ENCODE results near the gene ANTXR2.

DNA sequence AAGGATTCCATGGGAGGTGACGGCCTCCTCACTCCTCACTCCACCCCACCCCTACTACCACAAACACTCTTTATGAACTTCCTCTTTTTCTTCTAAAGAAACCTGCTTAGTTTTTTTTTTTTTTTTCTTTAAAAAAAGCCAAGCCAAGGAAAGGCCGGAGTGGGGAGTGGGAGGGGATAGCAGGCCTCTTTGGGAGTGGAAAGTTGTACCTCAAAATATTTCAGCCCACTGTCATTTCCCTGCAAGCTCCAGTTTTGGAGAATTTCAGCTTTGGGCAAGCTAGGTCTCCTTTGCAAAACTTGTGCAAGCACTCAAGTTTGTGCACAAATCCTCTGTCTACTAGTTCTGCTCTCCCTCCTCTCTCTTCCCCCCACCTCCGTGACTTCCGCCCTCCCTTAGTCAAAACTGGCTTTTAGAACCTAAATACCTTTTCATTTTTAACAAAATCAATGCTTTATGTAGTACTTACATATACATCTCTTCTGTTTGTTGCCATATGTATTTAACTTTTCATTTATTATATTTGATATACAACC is 512 bp upstream of the ANTXR2 start:
- TF ChIP-seq POLR2AphosphoS5 (IDR thresholded peaks at IDR 0.05; ENCODE audit: low read depth, low read length) (no peak), SIN3A (IDR thresholded peaks at IDR 0.05; ENCODE audit: borderline replicate concordance, insufficient read depth, low read length) (no peak), TAF1 (IDR thresholded peaks at IDR 0.05; ENCODE audit: borderline replicate concordance, insufficient read depth, low read length) (no peak), FOXP2 (optimal IDR thresholded peaks at IDR 0.05; ENCODE audit: borderline replicate concordance, extremely low read depth, extremely low read length, insufficient read depth) (no peak)
- TF ChIP-seq, protein P1, sequence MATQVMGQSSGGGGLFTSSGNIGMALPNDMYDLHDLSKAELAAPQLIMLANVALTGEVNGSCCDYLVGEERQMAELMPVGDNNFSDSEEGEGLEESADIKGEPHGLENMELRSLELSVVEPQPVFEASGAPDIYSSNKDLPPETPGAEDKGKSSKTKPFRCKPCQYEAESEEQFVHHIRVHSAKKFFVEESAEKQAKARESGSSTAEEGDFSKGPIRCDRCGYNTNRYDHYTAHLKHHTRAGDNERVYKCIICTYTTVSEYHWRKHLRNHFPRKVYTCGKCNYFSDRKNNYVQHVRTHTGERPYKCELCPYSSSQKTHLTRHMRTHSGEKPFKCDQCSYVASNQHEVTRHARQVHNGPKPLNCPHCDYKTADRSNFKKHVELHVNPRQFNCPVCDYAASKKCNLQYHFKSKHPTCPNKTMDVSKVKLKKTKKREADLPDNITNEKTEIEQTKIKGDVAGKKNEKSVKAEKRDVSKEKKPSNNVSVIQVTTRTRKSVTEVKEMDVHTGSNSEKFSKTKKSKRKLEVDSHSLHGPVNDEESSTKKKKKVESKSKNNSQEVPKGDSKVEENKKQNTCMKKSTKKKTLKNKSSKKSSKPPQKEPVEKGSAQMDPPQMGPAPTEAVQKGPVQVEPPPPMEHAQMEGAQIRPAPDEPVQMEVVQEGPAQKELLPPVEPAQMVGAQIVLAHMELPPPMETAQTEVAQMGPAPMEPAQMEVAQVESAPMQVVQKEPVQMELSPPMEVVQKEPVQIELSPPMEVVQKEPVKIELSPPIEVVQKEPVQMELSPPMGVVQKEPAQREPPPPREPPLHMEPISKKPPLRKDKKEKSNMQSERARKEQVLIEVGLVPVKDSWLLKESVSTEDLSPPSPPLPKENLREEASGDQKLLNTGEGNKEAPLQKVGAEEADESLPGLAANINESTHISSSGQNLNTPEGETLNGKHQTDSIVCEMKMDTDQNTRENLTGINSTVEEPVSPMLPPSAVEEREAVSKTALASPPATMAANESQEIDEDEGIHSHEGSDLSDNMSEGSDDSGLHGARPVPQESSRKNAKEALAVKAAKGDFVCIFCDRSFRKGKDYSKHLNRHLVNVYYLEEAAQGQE (IDR thresholded peaks at IDR 0.05; ENCODE audit: insufficient read depth in 1 of 2, low read depth in 2 of 2, low read length in 2 of 2) = no peak

All from PFSK-1 (cell line).